Ishikawa (cell line): Measurements from ENCODE around the gene CEBPE.

ENCODE experiments used
- CEBPB ChIP-seq: IDR thresholded peaks from 2 replicates; pipeline ENCODE4 v1.6.1; 2012
- CREB1 ChIP-seq: IDR thresholded peaks from 2 replicates; pipeline ENCODE4 v1.6.1; 2012; ENCODE audit warnings: low read depth
- EGR1 ChIP-seq: IDR thresholded peaks from 2 replicates; pipeline ENCODE4 v1.6.1; 2012
- EP300 ChIP-seq: IDR thresholded peaks from 2 replicates; pipeline ENCODE4 v1.6.1; 2012; ENCODE audit warnings: borderline replicate concordance
- FOXM1 ChIP-seq: IDR thresholded peaks from 2 replicates; pipeline ENCODE4 v1.6.1; 2012; ENCODE audit warnings: low read depth, borderline replicate concordance
- MAX ChIP-seq: IDR thresholded peaks from 2 replicates; pipeline ENCODE4 v1.6.1; 2012
- NFIC ChIP-seq: IDR thresholded peaks from 2 replicates; pipeline ENCODE4 v1.6.1; 2012
- RAD21 ChIP-seq: IDR thresholded peaks from 2 replicates; pipeline ENCODE4 v1.6.1; 2012; ENCODE audit warnings: low read depth
- TAF1 ChIP-seq: IDR thresholded peaks from 2 replicates; pipeline ENCODE4 v1.6.1; 2012; ENCODE audit warnings: low read depth, mild to moderate bottlenecking
- TCF12 ChIP-seq: IDR thresholded peaks from 2 replicates; pipeline ENCODE4 v1.6.1; 2012; ENCODE audit warnings: low read depth
- TEAD4 ChIP-seq: IDR thresholded peaks from 2 replicates; pipeline ENCODE4 v1.6.1; 2012
- YY1 ChIP-seq: IDR thresholded peaks from 2 replicates; pipeline ENCODE4 v1.6.1; 2012; ENCODE audit warnings: low read depth
- ZBTB7A ChIP-seq: IDR thresholded peaks from 2 replicates; pipeline ENCODE4 v1.6.1; 2012; ENCODE audit warnings: low read depth
- TF ChIP-seq, protein P1 (sequence below): IDR thresholded peaks from 2 replicates; pipeline ENCODE4 v1.6.1; 2012
- TF ChIP-seq, protein P2 (sequence below): IDR thresholded peaks from 2 replicates; pipeline ENCODE4 v1.6.1; 2012; ENCODE audit warnings: low read depth, mild to moderate bottlenecking

Gene CEBPE

GRCh38 chr14:23117371-23118020, 1.6 kb downstream of the CEBPE start:
- TF ChIP-seq FOXM1 (no peak), NFIC (no peak), RAD21 (no peak), ZBTB7A (no peak), TCF12 (no peak), MAX (no peak), TAF1 (no peak), CREB1 (no peak), EP300 (no peak), EGR1 (no peak), YY1 (no peak), TEAD4 (no peak), CEBPB (no peak)
- TF ChIP-seq, protein P1, sequence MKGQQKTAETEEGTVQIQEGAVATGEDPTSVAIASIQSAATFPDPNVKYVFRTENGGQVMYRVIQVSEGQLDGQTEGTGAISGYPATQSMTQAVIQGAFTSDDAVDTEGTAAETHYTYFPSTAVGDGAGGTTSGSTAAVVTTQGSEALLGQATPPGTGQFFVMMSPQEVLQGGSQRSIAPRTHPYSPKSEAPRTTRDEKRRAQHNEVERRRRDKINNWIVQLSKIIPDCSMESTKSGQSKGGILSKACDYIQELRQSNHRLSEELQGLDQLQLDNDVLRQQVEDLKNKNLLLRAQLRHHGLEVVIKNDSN, result no peak
- TF ChIP-seq, protein P2, sequence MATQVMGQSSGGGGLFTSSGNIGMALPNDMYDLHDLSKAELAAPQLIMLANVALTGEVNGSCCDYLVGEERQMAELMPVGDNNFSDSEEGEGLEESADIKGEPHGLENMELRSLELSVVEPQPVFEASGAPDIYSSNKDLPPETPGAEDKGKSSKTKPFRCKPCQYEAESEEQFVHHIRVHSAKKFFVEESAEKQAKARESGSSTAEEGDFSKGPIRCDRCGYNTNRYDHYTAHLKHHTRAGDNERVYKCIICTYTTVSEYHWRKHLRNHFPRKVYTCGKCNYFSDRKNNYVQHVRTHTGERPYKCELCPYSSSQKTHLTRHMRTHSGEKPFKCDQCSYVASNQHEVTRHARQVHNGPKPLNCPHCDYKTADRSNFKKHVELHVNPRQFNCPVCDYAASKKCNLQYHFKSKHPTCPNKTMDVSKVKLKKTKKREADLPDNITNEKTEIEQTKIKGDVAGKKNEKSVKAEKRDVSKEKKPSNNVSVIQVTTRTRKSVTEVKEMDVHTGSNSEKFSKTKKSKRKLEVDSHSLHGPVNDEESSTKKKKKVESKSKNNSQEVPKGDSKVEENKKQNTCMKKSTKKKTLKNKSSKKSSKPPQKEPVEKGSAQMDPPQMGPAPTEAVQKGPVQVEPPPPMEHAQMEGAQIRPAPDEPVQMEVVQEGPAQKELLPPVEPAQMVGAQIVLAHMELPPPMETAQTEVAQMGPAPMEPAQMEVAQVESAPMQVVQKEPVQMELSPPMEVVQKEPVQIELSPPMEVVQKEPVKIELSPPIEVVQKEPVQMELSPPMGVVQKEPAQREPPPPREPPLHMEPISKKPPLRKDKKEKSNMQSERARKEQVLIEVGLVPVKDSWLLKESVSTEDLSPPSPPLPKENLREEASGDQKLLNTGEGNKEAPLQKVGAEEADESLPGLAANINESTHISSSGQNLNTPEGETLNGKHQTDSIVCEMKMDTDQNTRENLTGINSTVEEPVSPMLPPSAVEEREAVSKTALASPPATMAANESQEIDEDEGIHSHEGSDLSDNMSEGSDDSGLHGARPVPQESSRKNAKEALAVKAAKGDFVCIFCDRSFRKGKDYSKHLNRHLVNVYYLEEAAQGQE, result no peak

DNA sequence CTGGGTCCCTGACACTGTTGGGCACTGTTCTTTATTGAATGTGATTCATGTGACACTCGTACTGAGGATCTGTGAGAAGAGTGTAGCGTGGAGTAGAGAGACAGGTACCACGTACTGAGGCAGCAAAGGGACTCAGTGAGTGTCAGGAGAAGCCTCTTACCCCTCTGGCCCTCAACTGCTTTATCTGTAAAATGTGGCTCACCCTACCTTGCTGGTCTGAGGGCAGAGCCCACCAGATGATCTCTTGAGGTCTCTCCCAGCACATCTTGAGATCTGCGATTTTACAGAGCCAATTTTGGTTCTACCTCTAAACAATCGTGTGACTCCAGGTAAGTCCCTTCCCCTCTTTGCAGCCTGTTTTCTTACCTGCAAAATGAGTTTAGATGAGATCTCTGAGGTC, 3.1 kb downstream of the CEBPE start:
- no peak for TF ChIP-seq CEBPB
- no peak for TF ChIP-seq MAX
- no peak for TF ChIP-seq TCF12
- TF ChIP-seq EGR1, result no peak
- no peak for TF ChIP-seq ZBTB7A
- no peak for TF ChIP-seq RAD21
- no peak for TF ChIP-seq TAF1
- TF ChIP-seq TEAD4, result no peak
- no peak for TF ChIP-seq EP300
- TF ChIP-seq, protein P2, result no peak
- TF ChIP-seq FOXM1, result no peak

GRCh38 chr14:23115039-23115731, 3.9 kb downstream of the CEBPE start:
- TF ChIP-seq TCF12, result no peak
- no peak for TF ChIP-seq MAX
- TF ChIP-seq CREB1, result no peak
- TF ChIP-seq EGR1, result no peak
- no peak for TF ChIP-seq CEBPB
- TF ChIP-seq FOXM1, result no peak
- no peak for TF ChIP-seq TAF1
- no peak for TF ChIP-seq EP300
- TF ChIP-seq, protein P2, result no peak
- no peak for TF ChIP-seq RAD21
- TF ChIP-seq NFIC, result no peak
- no peak for TF ChIP-seq TEAD4
- TF ChIP-seq, protein P1, result no peak
- no peak for TF ChIP-seq ZBTB7A
- no peak for TF ChIP-seq YY1

GRCh38 chr14:23114669-23115038, 4.4 kb downstream of the CEBPE start:
- TF ChIP-seq YY1 (no peak), FOXM1 (no peak), EP300 (no peak), MAX (no peak), TCF12 (no peak), TAF1 (no peak), NFIC (no peak), RAD21 (no peak), TEAD4 (no peak), EGR1 (no peak), CEBPB (no peak), CREB1 (no peak), ZBTB7A (no peak)
- TF ChIP-seq, protein P2, result no peak
- TF ChIP-seq, protein P1, result no peak
